Measurements from ENCODE around the gene S100B.

DNA sequence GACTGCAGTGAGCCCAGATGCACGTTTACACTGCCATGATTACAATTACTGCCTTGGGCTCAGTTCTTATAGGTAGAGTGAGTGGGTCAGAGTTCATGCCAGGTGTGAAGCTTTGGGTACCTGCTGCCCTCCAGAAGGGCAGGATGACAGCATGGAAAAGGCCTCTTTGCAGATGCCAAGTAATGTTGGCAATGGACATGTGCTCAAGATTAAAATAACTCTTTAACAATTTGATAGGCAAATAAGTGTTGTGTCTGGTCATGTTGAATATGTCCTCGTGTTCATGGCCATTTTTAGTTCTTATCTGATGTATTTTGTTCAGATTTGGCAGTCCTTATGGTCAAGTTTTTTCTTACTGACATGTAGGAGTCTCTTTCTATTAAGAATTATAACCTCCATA lies 34.8 kb downstream of the S100B start:
- no peak for TF ChIP-seq POLR2A (IDR thresholded peaks at IDR 0.05; ENCODE audit: low read depth, low read length)
- no peak for TF ChIP-seq POLR2AphosphoS5 (IDR thresholded peaks at IDR 0.05; ENCODE audit: insufficient read depth, low read depth, low read length)
- no peak for TF ChIP-seq EZH2 (IDR thresholded peaks at IDR 0.05; ENCODE audit: borderline replicate concordance, low read depth, low read length, severe bottlenecking)
- TF ChIP-seq, protein P1, sequence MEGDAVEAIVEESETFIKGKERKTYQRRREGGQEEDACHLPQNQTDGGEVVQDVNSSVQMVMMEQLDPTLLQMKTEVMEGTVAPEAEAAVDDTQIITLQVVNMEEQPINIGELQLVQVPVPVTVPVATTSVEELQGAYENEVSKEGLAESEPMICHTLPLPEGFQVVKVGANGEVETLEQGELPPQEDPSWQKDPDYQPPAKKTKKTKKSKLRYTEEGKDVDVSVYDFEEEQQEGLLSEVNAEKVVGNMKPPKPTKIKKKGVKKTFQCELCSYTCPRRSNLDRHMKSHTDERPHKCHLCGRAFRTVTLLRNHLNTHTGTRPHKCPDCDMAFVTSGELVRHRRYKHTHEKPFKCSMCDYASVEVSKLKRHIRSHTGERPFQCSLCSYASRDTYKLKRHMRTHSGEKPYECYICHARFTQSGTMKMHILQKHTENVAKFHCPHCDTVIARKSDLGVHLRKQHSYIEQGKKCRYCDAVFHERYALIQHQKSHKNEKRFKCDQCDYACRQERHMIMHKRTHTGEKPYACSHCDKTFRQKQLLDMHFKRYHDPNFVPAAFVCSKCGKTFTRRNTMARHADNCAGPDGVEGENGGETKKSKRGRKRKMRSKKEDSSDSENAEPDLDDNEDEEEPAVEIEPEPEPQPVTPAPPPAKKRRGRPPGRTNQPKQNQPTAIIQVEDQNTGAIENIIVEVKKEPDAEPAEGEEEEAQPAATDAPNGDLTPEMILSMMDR (IDR thresholded peaks at IDR 0.05; ENCODE audit: extremely low read depth in 1 of 2, insufficient read depth in 1 of 2, low read depth in 1 of 2, low read length in 2 of 2), result no peak
- no peak for TF ChIP-seq JUN (IDR thresholded peaks at IDR 0.05; ENCODE audit: borderline replicate concordance, insufficient read depth, insufficient read length, low read depth)
- no peak for TF ChIP-seq GATA2 (IDR thresholded peaks at IDR 0.05; ENCODE audit: insufficient read depth, insufficient read length, low read depth, low read length)
- no peak for TF ChIP-seq MYC (IDR thresholded peaks at IDR 0.05; ENCODE audit: low read depth, low read length)
- TF ChIP-seq FOS (IDR thresholded peaks at IDR 0.05; ENCODE audit: borderline replicate concordance, insufficient read depth, low read length), result no peak
- TF ChIP-seq, protein P2, sequence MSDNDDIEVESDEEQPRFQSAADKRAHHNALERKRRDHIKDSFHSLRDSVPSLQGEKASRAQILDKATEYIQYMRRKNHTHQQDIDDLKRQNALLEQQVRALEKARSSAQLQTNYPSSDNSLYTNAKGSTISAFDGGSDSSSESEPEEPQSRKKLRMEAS (IDR thresholded peaks at IDR 0.05; ENCODE audit: insufficient read depth, insufficient read length), result no peak

Measured in endothelial cell of umbilical vein (primary cell).